ENCODE data around the gene SLIT3. TPM values are rescaled to one million over a fixed set of nuclear protein-coding genes. Genes with fewer than 3 reads are reported as not detected.
"Not testable (repeated sequence)": the region's sequence is repeated elsewhere in the genome, so short reads cannot be mapped to it uniquely, and the experiment has no call there.

The SLIT3 gene
- total RNA-seq, 4 donors from 2014 or later, result 28.4 to 77.2 (median 63.8) TPM

GRCh38 chr5:169112016-169112415 is 188.9 kb downstream of the SLIT3 start:
- intact Hi-C loops (cut with DNase I), result no loop called here
- Histone ChIP-seq H3K9me3 (no peaks in the 10 kb centered on the region), H3K27me3 (no peaks in the 10 kb centered on the region), H3K36me3 (no peaks in the 10 kb centered on the region), H3K4me1 (no peaks in the 10 kb centered on the region), H3K4me3 (replicated peaks in 1 of 3) (no peak overlapping the region), H3K27ac (no peak overlapping the region)
- DNase-seq, result no peak
- TF ChIP-seq POLR2A (IDR thresholded peaks at IDR 0.05) (no peak), CTCF (IDR thresholded peaks at IDR 0.05) (no peak)
- 82 to 85% methylated on average over 5 of the region's 5 CpGs for WGBS, 2 donors

GRCh38 chr5:169106911-169107706 is 193.8 kb downstream of the SLIT3 start:
- H3K4me3 ChIP-seq (replicated peaks in 1 of 3), result no peak overlapping the region
- intact Hi-C loops (cut with DNase I), result no loop called here
- H3K27me3 ChIP-seq, result no peaks in the 10 kb centered on the region
- TF ChIP-seq POLR2A (IDR thresholded peaks at IDR 0.05), result no peak
- TF ChIP-seq CTCF (IDR thresholded peaks at IDR 0.05), result no peak
- H3K27ac ChIP-seq, result no peak overlapping the region
- no peaks in the 10 kb centered on the region for H3K4me1 ChIP-seq
- H3K36me3 ChIP-seq, result no peaks in the 10 kb centered on the region
- no peak for DNase-seq
- H3K9me3 ChIP-seq, result no peaks in the 10 kb centered on the region
- 78 to 80% methylated on average over 9 to 10 of the region's 10 CpGs for WGBS, 2 donors

- WGBS, 2 donors, result 81 to 88% methylated on average over 2 of the region's 2 CpGs
Measured at GRCh38 chr5:169105582-169105981, 195.4 kb downstream of the SLIT3 start.

GRCh38 chr5:169104937-169105494 is 195.9 kb downstream of the SLIT3 start:
- H3K27ac ChIP-seq, result no peak overlapping the region
- intact Hi-C loops (cut with DNase I), result no loop called here
- no peaks in the 10 kb centered on the region for H3K36me3 ChIP-seq
- H3K4me3 ChIP-seq (replicated peaks in 1 of 3), result no peak overlapping the region
- no peaks in the 10 kb centered on the region for H3K9me3 ChIP-seq
- no peak for DNase-seq
- WGBS, 2 donors, result 92 to 93% methylated on average over 15 of the region's 15 CpGs
- TF ChIP-seq CTCF (IDR thresholded peaks at IDR 0.05) (no peak), POLR2A (IDR thresholded peaks at IDR 0.05) (no peak)
- no peaks in the 10 kb centered on the region for H3K27me3 ChIP-seq
- H3K4me1 ChIP-seq, result peaks cover 11 to 14% of the 10 kb centered on the region in 2 donors

More at GRCh38 chr5:169105582-169105981, 195.4 kb downstream of the SLIT3 start:
- H3K27ac ChIP-seq; H3K9me3 ChIP-seq; intact Hi-C loops (cut with DNase I); H3K27me3 ChIP-seq; H3K36me3 ChIP-seq; H3K4me1 ChIP-seq; H3K4me3 ChIP-seq (replicated peaks in 1 of 3); DNase-seq: not testable (repeated sequence)

GRCh38 chr5:169103586-169104181 is 197.3 kb downstream of the SLIT3 start:
- intact Hi-C loops (cut with DNase I), result no loop called here
- Histone ChIP-seq H3K27ac (no peak overlapping the region), H3K36me3 (no peaks in the 10 kb centered on the region), H3K4me3 (replicated peaks in 1 of 3) (no peak overlapping the region), H3K27me3 (no peaks in the 10 kb centered on the region), H3K4me1 (peaks cover 24 to 27% of the 10 kb centered on the region in 2 donors), H3K9me3 (no peaks in the 10 kb centered on the region)
- no peak for TF ChIP-seq POLR2A (IDR thresholded peaks at IDR 0.05)
- TF ChIP-seq CTCF (IDR thresholded peaks at IDR 0.05), result no peak
- WGBS, 2 donors, result 60 to 86% methylated on average over 9 of the region's 11 CpGs
- no peak for DNase-seq
